ENCODE results near the gene DGKK. TPM values are rescaled to one million over a fixed set of nuclear protein-coding genes. Genes with fewer than 3 reads are reported as not detected.

The DGKK gene
- total RNA-seq, 1 donor from 2014 or later = 0.21 TPM

DNA sequence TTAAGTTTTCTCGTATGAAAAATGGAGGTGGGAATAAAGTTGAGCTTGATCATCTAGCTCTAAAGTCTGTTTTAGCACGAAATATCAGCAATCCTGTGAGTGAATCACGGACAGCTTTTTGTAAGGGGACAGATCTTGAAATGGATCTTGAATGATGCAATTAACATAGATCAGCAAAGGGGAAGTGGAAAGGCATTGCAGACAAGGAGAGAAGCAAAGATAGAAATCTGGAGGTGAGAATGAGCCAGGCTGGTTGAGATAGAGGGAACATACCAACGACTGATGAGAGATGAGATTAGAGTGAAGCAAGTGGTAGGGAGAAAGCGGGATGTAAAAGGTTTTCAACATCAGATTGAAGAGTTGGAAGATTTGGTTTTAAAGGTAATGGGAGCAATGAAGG, 4.6 kb upstream of the DGKK start:
- DNase-seq (ENCODE audit: low spot score) = no peak
- Histone ChIP-seq H4K20me1 (ENCODE audit: low read depth) (no peaks in the 10 kb centered on the region), H3K9ac (no peak overlapping the region), H3F3A (ENCODE audit: low read depth) (no peaks in the 10 kb centered on the region), H3K27me3 (peaks cover 36% of the 10 kb centered on the region), H3K4me3 (no peak overlapping the region), H3K79me2 (ENCODE audit: low read depth) (no peaks in the 10 kb centered on the region), H2AFZ (replicated peaks) (no peak overlapping the region), H3K9me3 (ENCODE audit: low read depth) (no peaks in the 10 kb centered on the region), H3K4me2 (no peak overlapping the region), H3K4me1 (no peaks in the 10 kb centered on the region), H3K27ac (no peak overlapping the region), H3K36me3 (no peaks in the 10 kb centered on the region)
- no peak for TF ChIP-seq EZH2phosphoT487 (IDR thresholded peaks at IDR 0.05)
- no peak for TF ChIP-seq EZH2 (IDR thresholded peaks at IDR 0.05)
- TF ChIP-seq, protein P1, sequence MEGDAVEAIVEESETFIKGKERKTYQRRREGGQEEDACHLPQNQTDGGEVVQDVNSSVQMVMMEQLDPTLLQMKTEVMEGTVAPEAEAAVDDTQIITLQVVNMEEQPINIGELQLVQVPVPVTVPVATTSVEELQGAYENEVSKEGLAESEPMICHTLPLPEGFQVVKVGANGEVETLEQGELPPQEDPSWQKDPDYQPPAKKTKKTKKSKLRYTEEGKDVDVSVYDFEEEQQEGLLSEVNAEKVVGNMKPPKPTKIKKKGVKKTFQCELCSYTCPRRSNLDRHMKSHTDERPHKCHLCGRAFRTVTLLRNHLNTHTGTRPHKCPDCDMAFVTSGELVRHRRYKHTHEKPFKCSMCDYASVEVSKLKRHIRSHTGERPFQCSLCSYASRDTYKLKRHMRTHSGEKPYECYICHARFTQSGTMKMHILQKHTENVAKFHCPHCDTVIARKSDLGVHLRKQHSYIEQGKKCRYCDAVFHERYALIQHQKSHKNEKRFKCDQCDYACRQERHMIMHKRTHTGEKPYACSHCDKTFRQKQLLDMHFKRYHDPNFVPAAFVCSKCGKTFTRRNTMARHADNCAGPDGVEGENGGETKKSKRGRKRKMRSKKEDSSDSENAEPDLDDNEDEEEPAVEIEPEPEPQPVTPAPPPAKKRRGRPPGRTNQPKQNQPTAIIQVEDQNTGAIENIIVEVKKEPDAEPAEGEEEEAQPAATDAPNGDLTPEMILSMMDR (IDR thresholded peaks at IDR 0.05) = no peak
- no peaks in the 10 kb centered on the region for H3K36me3 Mint-ChIP-seq
- no peak overlapping the region for H3K27ac Mint-ChIP-seq
- H3K4me1 Mint-ChIP-seq = peaks cover 5% of the 10 kb centered on the region
- peaks cover 19% of the 10 kb centered on the region for H3K27me3 Mint-ChIP-seq (ENCODE audit: insufficient read depth, low read depth)
- peaks cover 3% of the 10 kb centered on the region for H3K9me3 Mint-ChIP-seq
- H3K4me3 Mint-ChIP-seq = no peak overlapping the region

DNA sequence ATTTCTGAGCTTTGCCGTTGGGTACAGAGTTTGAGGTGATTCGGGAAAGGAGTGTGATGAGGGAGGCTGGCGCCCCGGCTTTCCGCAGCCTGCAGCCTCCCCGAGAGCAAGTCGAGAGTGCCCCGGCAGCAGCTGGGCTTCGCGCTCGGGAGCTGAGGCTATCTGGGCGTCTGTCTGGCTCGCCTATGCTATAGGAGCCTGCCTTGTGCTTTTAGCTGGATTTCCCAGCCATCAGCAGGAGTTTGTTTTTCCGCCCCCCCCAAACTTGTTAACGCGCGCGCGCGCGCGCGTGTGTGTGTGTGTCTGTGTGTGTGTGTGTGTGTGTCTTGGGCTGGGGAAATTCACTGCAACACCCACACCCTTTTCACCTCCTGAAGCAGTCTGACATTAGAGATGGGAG, 765 bp upstream of the DGKK start:
- Histone ChIP-seq H3K9me3 (ENCODE audit: low read depth) (no peaks in the 10 kb centered on the region), H3K4me2 (peak overlapping the region; percentile 78)
- H3K27me3 Mint-ChIP-seq (ENCODE audit: insufficient read depth, low read depth) = peaks cover 44% of the 10 kb centered on the region

DNA sequence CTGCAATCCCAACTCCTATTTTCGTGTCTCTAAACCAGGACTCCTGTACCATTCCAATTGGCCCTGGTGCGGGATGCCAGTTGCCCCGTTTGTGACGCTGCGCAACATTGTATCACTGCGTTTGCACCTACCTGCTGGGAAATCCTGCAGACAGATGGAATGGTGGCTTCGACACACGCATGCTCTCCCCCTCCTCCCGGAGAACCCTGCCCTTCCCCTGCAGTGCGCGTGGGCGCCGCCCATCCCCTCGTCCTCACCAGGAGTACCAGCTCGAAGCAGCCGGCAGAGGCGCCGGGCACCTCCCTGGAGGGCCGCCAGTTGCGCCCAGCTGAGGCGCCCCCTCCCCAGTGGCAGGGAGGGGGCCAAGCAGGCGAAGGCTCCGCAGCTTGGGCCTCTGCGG, 1.4 kb downstream of the DGKK start:
- H3K27me3 Mint-ChIP-seq (ENCODE audit: insufficient read depth, low read depth) = peaks cover 43% of the 10 kb centered on the region
- peak overlapping the region; percentile 82 for H3K4me3 Mint-ChIP-seq

More for the DNA sequence above, 765 bp upstream of the DGKK start:
- TF ChIP-seq, protein P1 (IDR thresholded peaks at IDR 0.05) = no peak
- TF ChIP-seq EZH2phosphoT487 (IDR thresholded peaks at IDR 0.05) (no peak), EZH2 (IDR thresholded peaks at IDR 0.05) (no peak)
- H3K36me3 Mint-ChIP-seq = no peaks in the 10 kb centered on the region
- H3K9me3 Mint-ChIP-seq = peaks cover 10% of the 10 kb centered on the region
- Histone ChIP-seq H3K79me2 (ENCODE audit: low read depth) (no peaks in the 10 kb centered on the region), H3K9ac (no peak overlapping the region), H4K20me1 (ENCODE audit: low read depth) (no peaks in the 10 kb centered on the region), H3K4me1 (no peaks in the 10 kb centered on the region), H3K4me3 (peak overlapping the region; percentile 50), H2AFZ (replicated peaks) (no peak overlapping the region), H3K27me3 (peaks cover 74% of the 10 kb centered on the region), H3K27ac (no peak overlapping the region), H3F3A (ENCODE audit: low read depth) (peaks cover 7% of the 10 kb centered on the region), H3K36me3 (no peaks in the 10 kb centered on the region)
- DNase-seq (ENCODE audit: low spot score) = peak; percentile 49
- peak overlapping the region; percentile 81 for H3K4me3 Mint-ChIP-seq
- H3K4me1 Mint-ChIP-seq = peaks cover 10% of the 10 kb centered on the region
- no peak overlapping the region for H3K27ac Mint-ChIP-seq

More for the DNA sequence above, 1.4 kb downstream of the DGKK start:
- Histone ChIP-seq H3K27ac (no peak overlapping the region), H3K9ac (no peak overlapping the region), H3K9me3 (ENCODE audit: low read depth) (no peaks in the 10 kb centered on the region), H3K27me3 (peaks cover 76% of the 10 kb centered on the region), H3F3A (ENCODE audit: low read depth) (peaks cover 10% of the 10 kb centered on the region), H2AFZ (replicated peaks) (no peak overlapping the region), H3K36me3 (no peaks in the 10 kb centered on the region), H3K4me1 (peaks cover 11% of the 10 kb centered on the region), H3K79me2 (ENCODE audit: low read depth) (no peaks in the 10 kb centered on the region), H3K4me2 (peak overlapping the region; percentile 78), H3K4me3 (peak overlapping the region; percentile 50), H4K20me1 (ENCODE audit: low read depth) (no peaks in the 10 kb centered on the region)
- Mint-ChIP-seq H3K9me3 (peaks cover 10% of the 10 kb centered on the region), H3K27ac (no peak overlapping the region), H3K4me1 (peaks cover 10% of the 10 kb centered on the region), H3K36me3 (no peaks in the 10 kb centered on the region)
- peak; percentile 47 for DNase-seq (ENCODE audit: low spot score)
- TF ChIP-seq, protein P1 (IDR thresholded peaks at IDR 0.05) = peak; percentile 14
- TF ChIP-seq EZH2 (IDR thresholded peaks at IDR 0.05) (peak; percentile 30), EZH2phosphoT487 (IDR thresholded peaks at IDR 0.05) (peak; percentile 40)

All from neural progenitor cell (in vitro differentiated cells).